Glutamatergic neuron (in vitro differentiated cells): ENCODE results near the gene PTTG2. TPM values are rescaled to one million over a fixed set of nuclear protein-coding genes. Genes with fewer than 3 reads are reported as not detected.
A peak's percentile ranks its signal among the peaks of the same experiment; 100 is the strongest.

Experiments
- DNase-seq: peaks from one replicate; pipeline ENCODE4 v3.0.0; 2022
- H3K27ac Mint-ChIP-seq: one replicate; pipeline ENCODE4 v1.8.0; 2020; ENCODE audit warnings: mild to moderate bottlenecking, mixed read lengths, inconsistent platforms; ENCODE audit not compliant: unreplicated experiment
- H3K27me3 Mint-ChIP-seq: one replicate; pipeline ENCODE4 v1.8.0; 2020; ENCODE audit warnings: mild to moderate bottlenecking, moderate library complexity, mixed read lengths, inconsistent platforms; ENCODE audit not compliant: unreplicated experiment
- H3K36me3 Mint-ChIP-seq: one replicate; pipeline ENCODE4 v1.8.0; 2020; ENCODE audit warnings: mild to moderate bottlenecking, mixed read lengths, inconsistent platforms; ENCODE audit not compliant: unreplicated experiment
- H3K4me1 Mint-ChIP-seq: one replicate; pipeline ENCODE4 v1.8.0; 2020; ENCODE audit warnings: mild to moderate bottlenecking, low read depth, mixed read lengths, inconsistent platforms; ENCODE audit not compliant: unreplicated experiment
- H3K4me3 Mint-ChIP-seq: one replicate; pipeline ENCODE4 v1.8.0; 2020; ENCODE audit warnings: mild to moderate bottlenecking, mixed read lengths, inconsistent platforms; ENCODE audit not compliant: unreplicated experiment
- H3K9me3 Mint-ChIP-seq: one replicate; pipeline ENCODE4 v1.8.0; 2020; ENCODE audit warnings: mild to moderate bottlenecking, moderate library complexity, mixed read lengths, inconsistent platforms; ENCODE audit not compliant: unreplicated experiment
- CTCF ChIP-seq: fragments of 200-600 bp; sonication (generic); IDR thresholded peaks from one replicate; pipeline ENCODE4 v1.5.0; 2021; ENCODE audit not compliant: partially characterized antibody, unreplicated experiment
- total RNA-seq: library from RNA; stranded (reverse); fragmentation: NEBNext Ultra II Directional; extraction: Animal tissue kit (Norgen Biotek cat#: 25700); gene quantifications from one replicate; pipeline ENCODE4 v1.2.1, GENCODE V29; 2021; ENCODE audit not compliant: unreplicated experiment

Gene PTTG2
- total RNA-seq, 1 donor from 2014 or later = not detected

- no peak for TF ChIP-seq CTCF
- Mint-ChIP-seq H3K4me3 (peak overlapping the region; percentile 46), H3K27me3 (no peaks in the 10 kb centered on the region), H3K36me3 (peaks cover 3% of the 10 kb centered on the region), H3K27ac (no peak overlapping the region), H3K4me1 (no peaks in the 10 kb centered on the region), H3K9me3 (no peaks in the 10 kb centered on the region)
- DNase-seq = no peak
These were observed 16.3 kb downstream of the PTTG2 start for GRCh38 chr4:37976507-37976906.

GRCh38 chr4:37976991-37977470 lies 16.8 kb downstream of the PTTG2 start:
- no peak overlapping the region for H3K27ac Mint-ChIP-seq
- peaks cover under 1% of the 10 kb centered on the region for H3K36me3 Mint-ChIP-seq
- H3K4me1 Mint-ChIP-seq = no peaks in the 10 kb centered on the region
- DNase-seq = peak; percentile 81
- TF ChIP-seq CTCF = no peak
- no peaks in the 10 kb centered on the region for H3K27me3 Mint-ChIP-seq
- no peaks in the 10 kb centered on the region for H3K9me3 Mint-ChIP-seq
- H3K4me3 Mint-ChIP-seq = peak overlapping the region; percentile 46

- no peaks in the 10 kb centered on the region for H3K27me3 Mint-ChIP-seq
- no peak overlapping the region for H3K27ac Mint-ChIP-seq
- peak overlapping the region; percentile 87 for H3K4me3 Mint-ChIP-seq
- H3K9me3 Mint-ChIP-seq = no peaks in the 10 kb centered on the region
- DNase-seq = peak; percentile 63
- no peaks in the 10 kb centered on the region for H3K4me1 Mint-ChIP-seq
- no peaks in the 10 kb centered on the region for H3K36me3 Mint-ChIP-seq
- peak; percentile 44 for TF ChIP-seq CTCF
These were observed 17.5 kb downstream of the PTTG2 start for GRCh38 chr4:37977471-37978247.

GRCh38 chr4:37978248-37978924 lies 18.2 kb downstream of the PTTG2 start:
- peak overlapping the region; percentile 28 for H3K27ac Mint-ChIP-seq
- no peaks in the 10 kb centered on the region for H3K4me1 Mint-ChIP-seq

More at GRCh38 chr4:37978248-37978924, 18.2 kb downstream of the PTTG2 start:
- H3K4me3 Mint-ChIP-seq = peak overlapping the region; percentile 87
- TF ChIP-seq CTCF = no peak
- H3K27me3 Mint-ChIP-seq = no peaks in the 10 kb centered on the region
- DNase-seq = no peak
- no peaks in the 10 kb centered on the region for H3K36me3 Mint-ChIP-seq
- H3K9me3 Mint-ChIP-seq = no peaks in the 10 kb centered on the region
